GM12892 (cell line): Measurements from ENCODE around the gene SUGCT. TPM values are rescaled to one million over a fixed set of nuclear protein-coding genes. Genes with fewer than 3 reads are reported as not detected.

Experiments used
- DNase-seq: peaks from one replicate; pipeline ENCODE4 v3.0.0; 2011; ENCODE audit not compliant: insufficient read length
- FAIRE-seq: peaks from 2 replicates; lab custom pipeline; 2011; peaks lifted over from hg19 to GRCh38; lab: Jason Lieb, UNC
- POLR2A ChIP-seq: IDR thresholded peaks from 2 replicates; pipeline ENCODE4 v1.6.1; 2011; ENCODE audit warnings: low read depth, low read length, control low read depth
- POLR2AphosphoS5 ChIP-seq: IDR thresholded peaks from 2 replicates; pipeline ENCODE4 v1.6.1; 2011; ENCODE audit warnings: low read depth, low read length, control low read depth
- TAF1 ChIP-seq: IDR thresholded peaks from 2 replicates; pipeline ENCODE4 v1.6.1; 2011; ENCODE audit warnings: low read depth, mild to moderate bottlenecking, control low read depth, low read length, borderline replicate concordance
- polyA plus RNA-seq: library from polyadenylated mRNA; unstranded; fragments of >200 nt; gene quantifications from one replicate; pipeline ENCODE4 v1.2.1, GENCODE V29; 2012; ENCODE audit warnings: missing spikeins, inconsistent platforms; ENCODE audit not compliant: missing spikeins

The SUGCT gene
- polyA plus RNA-seq, result 0.66 TPM

DNA sequence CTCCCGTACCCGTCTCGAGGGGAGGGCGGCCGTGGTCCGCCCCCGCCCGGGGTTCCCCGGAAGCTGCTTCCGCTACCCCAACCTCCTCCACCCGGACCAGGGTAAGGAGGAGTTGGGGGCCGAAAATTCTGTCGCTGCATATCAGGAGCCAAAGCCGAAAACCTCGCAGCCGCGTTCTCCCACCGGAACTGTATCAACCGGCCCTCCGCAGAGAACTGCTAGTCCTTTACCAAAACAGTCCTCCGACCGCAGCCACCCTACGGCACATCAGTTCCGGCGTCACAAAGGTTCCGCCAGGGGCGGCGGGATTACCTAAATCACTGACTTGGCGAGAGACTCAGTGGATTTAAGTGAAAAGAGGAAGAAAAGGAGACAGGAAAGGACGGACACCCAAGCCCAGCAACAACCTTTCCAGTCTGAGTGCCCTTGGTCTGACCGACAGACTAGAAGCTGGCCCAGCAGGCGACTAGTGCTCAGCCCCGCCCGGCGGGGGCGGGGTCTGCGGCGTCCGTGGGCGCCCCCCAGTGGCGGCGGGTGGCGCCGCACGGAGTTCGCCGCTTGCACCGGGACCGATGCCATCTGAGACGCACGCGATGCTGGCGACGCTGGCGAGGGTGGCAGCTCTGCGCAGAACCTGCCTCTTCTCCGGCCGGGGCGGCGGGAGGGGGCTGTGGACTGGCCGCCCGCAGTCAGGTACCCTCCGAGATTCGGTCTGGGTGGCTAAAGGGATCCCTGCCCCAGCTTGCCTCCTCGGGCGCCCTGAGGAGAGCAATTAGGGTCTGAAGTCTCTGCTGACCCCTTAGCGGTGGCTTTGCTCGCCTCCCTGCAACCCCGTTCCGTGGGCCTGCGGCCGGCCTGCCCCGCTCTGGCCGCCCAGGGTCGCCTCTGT lies at the start of gene SUGCT, which contains the start of gene MPLKIP:
SUGCT (plus strand) TSS at position 578 of the 889 bp plus-strand sequence.
MPLKIP (minus strand) TSS at position 195 of the 889 bp plus-strand sequence; CDS start at position 140, 55 bp downstream.
- TF ChIP-seq POLR2AphosphoS5, result peak; percentile 83
- peak; percentile 98 for TF ChIP-seq TAF1
- peak; percentile 77; the same call in 1 of the 2 replicates for TF ChIP-seq POLR2A
- FAIRE-seq, result peak; percentile 97
- DNase-seq, result peak; percentile 84

DNA sequence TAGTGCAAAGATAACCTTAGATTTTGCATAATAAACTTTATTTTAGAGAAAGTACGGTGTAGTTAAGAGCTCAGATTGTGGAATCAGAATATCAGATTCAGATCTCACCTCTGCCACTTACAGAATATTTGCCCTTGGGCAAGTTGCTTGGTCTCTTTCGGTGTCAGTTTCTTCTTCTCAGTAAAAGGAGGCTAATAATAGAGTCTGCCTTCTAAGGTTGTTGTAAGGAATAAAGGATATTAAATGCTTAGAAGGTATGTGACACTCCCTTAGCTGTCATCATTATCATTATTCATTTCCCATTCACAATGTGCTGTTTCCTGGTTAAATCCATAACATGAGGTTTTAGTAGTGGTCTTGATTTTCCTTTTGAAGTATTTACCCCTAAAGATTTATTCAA lies 42.6 kb upstream of the SUGCT start:
- FAIRE-seq (no peak), DNase-seq (no peak)
- no peak for TF ChIP-seq POLR2A
- TF ChIP-seq POLR2AphosphoS5, result no peak
- no peak for TF ChIP-seq TAF1

DNA sequence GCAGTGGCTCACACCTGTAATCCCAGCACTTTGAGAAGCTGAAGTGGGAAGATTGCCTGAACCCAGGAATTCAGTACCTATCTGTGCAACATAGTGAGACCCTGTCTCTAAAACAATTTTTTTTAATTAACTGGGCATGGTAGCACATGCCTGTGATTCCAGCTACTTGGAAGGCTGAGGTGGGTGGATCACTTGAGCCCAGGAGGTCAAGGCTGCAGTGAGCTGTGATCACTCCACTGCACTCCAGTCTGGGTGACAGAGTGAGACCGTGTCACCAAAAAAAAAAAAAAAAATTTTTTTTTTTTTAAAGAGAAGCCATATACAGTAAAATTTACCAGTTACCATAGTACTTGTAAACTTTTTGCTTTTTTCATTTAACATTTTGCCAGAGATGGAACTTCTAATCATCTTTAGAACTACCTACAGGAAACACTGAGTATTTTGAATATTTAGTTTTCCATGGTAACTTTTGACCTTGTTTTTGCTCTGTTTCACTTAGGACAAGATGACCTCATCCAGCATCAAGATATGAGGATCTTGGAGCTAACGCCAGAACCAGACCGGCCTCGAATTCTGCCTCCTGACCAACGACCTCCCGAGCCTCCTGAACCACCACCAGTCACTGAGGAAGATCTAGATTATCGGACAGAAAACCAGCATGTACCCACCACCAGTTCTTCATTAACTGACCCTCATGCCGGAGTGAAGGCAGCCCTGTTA lies 41.0 kb upstream of the SUGCT start:
- no peak for DNase-seq
- TF ChIP-seq POLR2A (no peak), POLR2AphosphoS5 (no peak), TAF1 (no peak)
- no peak for FAIRE-seq

DNA sequence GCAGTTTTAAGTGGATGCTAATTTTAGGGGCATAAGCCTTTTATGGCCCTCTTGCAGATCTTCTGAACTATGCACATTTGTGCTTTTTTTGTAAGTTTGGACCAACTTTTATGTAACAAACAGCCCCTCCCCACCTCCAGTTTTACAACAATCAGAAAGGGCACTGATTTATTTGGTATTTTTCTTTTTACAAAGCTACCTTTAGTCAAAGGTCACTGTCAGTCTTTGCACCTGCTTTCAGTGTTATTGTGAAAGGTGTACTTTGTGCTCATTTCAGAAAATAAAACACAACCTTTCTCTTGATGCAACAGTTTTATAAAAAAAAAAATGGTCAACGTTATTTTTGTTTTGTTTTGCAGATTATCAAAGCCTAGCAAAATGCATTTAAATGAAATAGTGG lies 39.6 kb upstream of the SUGCT start:
- no peak for FAIRE-seq
- DNase-seq, result no peak
- TF ChIP-seq TAF1, result no peak
- no peak for TF ChIP-seq POLR2A
- no peak for TF ChIP-seq POLR2AphosphoS5

DNA sequence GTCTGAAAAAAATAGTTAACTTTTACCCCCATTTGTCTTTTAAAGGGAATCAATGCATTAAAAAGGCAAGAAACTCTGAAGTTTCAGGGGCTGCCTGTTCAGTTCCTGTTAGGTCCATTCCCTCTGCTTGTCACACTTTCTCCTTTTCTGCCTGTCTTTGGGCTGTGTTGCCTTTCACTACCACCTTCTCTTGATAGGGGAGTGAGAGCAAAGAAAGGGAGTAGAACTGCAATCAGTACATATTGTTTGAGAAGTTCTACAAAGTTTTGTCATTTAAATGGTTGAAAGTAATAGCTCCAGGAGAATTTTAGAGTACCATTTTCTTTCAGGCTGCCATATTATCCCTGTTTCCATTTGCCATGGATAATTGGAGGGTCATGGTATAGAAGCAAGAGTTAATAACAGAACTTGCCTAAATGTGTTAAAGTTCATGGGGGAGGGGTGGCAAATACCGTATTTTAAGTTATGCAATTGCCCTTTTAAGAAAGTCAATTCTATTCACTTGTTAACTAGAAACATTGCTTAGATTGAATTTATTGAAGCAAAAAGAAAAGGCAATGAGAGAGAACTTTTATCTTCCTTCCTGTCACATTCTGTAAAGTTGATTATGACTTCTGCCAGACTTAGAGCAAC lies 39.0 kb upstream of the SUGCT start:
- FAIRE-seq, result no peak
- TF ChIP-seq POLR2A, result no peak
- no peak for TF ChIP-seq TAF1
- no peak for TF ChIP-seq POLR2AphosphoS5

DNA sequence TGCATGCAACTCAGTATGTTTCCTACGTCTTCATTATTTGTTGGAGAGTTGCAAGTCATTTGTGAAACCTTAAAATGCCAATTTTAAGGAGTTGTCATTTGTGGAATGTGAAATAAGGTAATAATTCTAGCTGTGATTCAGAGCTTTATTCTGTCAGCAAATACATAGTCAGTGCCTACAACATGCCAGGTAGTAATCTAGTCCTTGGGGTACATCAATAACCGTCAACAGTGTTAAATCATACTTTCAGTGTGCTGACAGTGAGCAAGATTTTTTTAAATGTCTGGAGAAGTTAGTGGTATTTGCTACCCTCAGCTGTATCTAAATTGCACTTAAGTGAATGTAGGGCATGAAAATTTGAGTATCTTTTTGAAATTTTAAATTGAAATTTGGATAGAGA lies 37.1 kb upstream of the SUGCT start:
- TF ChIP-seq TAF1 (no peak), POLR2AphosphoS5 (no peak), POLR2A (no peak)
- DNase-seq (no peak), FAIRE-seq (no peak)

More for the DNA sequence above, 39.0 kb upstream of the SUGCT start:
- DNase-seq, result no peak

DNA sequence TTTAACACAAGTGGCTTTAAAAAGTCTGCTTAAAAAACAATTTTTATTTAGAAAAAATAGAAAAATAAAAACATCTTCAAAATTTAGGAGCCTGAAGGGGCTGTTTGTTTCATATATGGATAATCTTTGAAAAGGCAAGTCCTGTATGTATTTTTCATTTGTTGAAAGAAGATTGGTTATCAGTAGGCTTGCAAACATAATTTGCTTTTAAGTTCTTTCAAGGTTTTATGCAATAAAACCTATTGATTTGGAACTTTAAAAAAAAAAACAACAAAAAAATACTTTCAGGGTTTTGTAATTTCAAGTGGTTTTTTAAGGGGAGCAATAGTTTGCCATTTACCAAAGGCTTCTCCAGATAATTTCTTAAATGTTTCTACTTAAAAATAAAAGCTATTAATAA lies 36.0 kb upstream of the SUGCT start:
- DNase-seq, result no peak
- no peak for FAIRE-seq
- TF ChIP-seq POLR2A (no peak), TAF1 (no peak), POLR2AphosphoS5 (no peak)

DNA sequence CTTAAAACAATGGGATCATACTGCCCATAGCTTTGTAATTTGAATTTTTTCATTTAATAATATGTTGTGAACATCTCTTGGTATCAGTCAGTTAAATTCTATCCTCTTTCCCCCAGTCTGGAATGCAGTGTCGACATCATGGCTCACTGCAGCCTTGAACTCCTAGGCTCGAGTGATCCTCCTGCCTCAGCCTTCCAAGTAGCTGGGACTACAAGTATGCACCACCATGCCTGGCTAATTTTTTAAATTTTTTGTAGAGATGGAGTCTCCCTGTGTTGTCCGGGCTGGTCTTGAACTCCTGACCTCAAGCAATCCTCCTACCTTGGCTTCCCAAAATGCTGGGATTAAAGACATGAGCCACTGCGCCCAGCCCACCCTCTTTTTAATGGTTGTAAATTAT lies 35.0 kb upstream of the SUGCT start:
- TF ChIP-seq POLR2A (no peak), TAF1 (no peak), POLR2AphosphoS5 (no peak)
- DNase-seq, result no peak
- FAIRE-seq, result peak; percentile 5

DNA sequence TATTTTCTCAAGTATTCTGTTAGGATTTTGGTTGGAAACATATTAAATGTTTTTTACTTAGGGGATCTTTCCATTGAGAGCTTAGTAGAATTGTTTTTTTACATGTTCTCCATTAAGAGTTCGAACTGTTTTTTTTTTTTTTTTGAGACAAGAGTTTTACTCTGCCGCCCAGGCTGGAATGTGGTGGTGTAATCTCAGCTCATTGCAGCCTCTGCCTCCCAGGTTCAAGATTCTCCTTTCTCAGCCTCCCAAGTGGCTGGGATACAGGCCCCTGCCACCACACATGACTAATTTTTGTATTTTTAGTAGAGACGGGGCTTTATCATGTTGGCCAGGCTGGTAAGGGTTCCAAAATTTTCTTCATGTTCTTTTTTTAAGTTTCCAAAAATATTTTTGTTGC lies 33.6 kb upstream of the SUGCT start:
- no peak for TF ChIP-seq POLR2AphosphoS5
- no peak for TF ChIP-seq POLR2A
- TF ChIP-seq TAF1, result no peak
- DNase-seq (no peak), FAIRE-seq (no peak)

DNA sequence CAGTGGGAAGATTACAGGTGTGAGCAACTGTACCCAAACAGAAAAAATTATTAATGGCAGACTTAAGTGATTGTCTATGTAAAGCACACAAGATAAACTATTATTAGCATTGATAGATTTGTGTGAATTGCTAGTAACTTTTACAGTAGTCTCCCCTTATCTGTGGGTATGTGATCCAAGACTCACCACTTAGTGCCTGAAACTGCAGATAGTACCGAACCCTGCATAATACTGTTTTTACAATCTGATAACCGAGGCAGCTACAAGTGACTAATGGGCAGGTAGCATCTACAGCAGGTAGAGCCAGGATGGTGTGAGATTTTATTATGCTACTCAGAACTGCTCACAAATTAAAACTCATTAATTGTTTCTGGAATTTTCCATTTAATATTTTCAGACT lies 31.9 kb upstream of the SUGCT start:
- DNase-seq (no peak), FAIRE-seq (no peak)
- TF ChIP-seq POLR2AphosphoS5 (no peak), POLR2A (no peak)

DNA sequence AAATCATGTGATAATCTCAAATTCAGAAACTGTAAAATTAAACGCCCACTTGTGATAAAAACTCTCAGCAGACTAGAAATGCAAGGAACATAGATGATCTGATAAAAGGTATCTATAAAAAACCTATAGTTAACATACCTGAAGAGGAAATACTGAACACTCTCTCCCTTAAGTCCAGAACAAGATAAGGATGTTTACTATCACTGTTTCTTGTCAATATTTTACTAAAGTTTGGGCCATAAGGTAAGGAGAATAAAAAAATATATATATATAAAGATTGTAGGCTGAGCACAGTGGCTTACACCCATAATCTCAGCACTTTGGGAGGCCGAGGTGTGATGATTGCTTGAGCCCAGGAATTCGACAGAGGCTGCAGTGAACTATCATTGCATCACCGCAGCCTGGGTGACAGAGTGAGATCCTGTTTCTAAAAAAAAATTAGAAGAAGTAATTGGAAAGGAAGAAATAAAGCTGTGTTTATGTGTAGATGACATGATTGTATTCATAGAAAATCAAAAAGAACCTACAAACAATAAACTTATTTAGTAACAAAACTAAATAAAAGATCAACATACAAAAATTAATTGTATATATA lies 28.8 kb upstream of the SUGCT start:
- FAIRE-seq, result no peak
- TF ChIP-seq TAF1 (no peak), POLR2A (no peak), POLR2AphosphoS5 (no peak)
- no peak for DNase-seq
